GM18498 (cell line): Measurements from ENCODE around the gene CAMKK2.
"Not testable (repeated sequence)": the region's sequence is repeated elsewhere in the genome, so short reads cannot be mapped to it uniquely, and the experiment has no call there.

ENCODE experiments used
- ATAC-seq: cut with Tn5 transposase; IDR thresholded peaks from one replicate; pipeline ENCODE4 v1.9.1; 2021; ENCODE audit warnings: mild to moderate bottlenecking, moderate library complexity; ENCODE audit not compliant: unreplicated experiment

CAMKK2 gene

DNA sequence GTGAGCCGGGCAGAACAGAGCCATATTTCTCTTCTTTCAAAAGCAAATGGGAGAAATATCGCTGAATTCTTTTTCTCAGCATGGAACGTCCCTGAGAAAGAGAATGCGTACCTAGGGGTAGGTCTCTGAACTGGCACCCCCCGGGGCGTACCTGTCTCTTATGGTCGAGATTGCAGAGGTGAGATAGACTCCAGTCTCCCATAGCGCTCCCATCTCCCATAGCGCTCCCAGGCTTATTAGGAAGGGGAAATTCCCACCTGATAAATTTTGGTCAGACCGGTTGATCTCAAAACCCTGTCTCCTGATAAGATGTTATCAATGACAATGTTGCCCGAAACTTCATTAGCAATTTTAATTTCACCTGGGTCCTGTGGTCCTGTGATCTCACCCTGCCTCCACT, 16.0 kb downstream of the CAMKK2 start:
- ATAC-seq: not testable (repeated sequence)

DNA sequence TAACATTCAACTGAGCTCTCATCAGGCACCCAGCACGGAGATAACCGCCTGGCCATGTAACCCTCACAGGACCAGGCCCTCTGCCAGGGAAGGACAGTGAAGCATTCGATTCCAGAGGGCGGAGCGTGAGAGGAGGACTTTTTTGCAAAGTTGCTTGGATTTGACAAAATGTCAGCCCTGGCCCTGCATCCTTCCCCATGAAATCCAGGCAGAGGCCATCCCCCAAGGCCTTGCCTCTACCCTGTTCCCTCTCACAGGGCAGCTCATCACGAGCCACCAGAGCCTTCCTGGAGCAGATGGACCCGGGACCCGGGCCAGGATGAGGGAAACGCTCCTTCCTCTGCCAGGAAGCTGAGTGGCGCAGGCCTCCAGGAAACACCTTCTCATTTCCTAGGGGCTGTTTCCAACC, 17.0 kb downstream of the CAMKK2 start:
- ATAC-seq: no peak

DNA sequence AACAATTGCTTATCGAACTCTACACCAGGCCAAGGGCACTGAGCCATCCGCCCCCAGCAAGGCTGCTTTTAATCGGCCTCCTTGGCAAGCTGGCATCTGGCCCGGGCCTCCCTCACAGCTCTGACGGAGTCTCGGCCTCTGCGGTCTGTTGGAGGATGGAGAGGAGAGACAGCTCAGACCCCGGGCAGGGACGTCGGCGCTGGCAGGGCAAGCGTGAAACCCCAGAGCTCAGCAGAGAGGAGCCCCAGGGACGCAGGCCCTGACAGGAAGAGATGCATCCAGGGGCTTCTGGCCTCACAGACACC, 17.5 kb downstream of the CAMKK2 start:
- ATAC-seq: no peak

DNA sequence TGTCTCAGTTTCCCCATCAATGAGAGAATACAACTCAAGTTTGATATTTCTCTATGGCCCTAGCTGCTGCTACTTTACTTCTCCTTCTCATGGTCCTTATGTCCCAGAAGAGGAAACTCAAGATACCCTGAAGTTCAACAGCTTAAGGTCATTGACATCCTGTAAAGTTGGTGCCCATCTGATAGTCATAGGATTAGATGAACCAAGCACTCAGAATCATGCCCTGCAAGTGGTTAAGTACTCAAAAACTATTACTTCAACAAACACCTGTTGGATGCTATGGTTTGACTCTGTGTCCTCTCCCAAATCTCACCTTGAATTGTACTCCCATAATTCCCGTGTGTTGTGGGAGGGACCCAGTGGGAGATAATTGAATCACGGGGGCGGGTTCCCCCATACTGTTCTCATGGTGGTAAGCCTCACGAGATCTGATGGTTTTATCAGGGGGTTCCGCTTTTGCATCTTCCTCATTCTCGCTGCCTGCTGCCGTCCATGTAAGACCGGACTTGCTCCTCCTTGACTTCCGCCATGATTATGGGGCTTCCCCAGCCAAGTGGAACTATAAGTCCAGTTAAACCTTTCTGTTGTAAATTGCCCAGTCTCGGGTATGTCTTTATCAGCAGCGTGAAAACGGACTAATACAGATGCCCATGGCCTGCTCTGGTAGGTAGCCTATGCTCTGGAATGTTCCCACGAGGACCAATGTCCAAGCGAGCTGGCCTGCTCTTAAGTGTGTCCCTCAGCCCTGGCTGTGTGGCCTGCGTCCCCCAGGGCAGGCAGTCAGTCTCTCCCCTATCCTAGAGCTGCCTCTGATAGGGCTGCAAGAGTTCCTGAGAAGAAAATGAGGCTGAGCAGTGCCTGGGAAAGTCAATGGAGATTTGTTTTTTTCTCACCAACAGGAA, 18.1 kb downstream of the CAMKK2 start:
- ATAC-seq: no peak

DNA sequence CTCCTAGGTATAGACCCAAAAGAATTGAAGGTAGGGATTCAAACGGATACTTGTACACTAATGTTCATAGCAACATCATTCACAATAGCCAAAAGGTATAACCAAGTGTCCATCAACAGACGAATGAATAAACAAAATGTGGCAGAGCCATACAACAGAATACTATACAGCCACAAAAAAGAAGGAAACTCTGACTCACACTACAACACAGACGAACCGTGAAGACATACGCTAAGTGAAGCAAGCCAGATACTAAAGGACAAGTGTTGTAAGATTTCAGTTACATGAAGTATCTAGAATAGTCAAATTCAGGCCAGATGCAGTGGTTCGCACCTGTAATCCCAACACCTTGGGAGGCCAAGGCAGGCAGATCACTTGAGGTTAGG, 19.1 kb downstream of the CAMKK2 start:
- ATAC-seq: no peak

DNA sequence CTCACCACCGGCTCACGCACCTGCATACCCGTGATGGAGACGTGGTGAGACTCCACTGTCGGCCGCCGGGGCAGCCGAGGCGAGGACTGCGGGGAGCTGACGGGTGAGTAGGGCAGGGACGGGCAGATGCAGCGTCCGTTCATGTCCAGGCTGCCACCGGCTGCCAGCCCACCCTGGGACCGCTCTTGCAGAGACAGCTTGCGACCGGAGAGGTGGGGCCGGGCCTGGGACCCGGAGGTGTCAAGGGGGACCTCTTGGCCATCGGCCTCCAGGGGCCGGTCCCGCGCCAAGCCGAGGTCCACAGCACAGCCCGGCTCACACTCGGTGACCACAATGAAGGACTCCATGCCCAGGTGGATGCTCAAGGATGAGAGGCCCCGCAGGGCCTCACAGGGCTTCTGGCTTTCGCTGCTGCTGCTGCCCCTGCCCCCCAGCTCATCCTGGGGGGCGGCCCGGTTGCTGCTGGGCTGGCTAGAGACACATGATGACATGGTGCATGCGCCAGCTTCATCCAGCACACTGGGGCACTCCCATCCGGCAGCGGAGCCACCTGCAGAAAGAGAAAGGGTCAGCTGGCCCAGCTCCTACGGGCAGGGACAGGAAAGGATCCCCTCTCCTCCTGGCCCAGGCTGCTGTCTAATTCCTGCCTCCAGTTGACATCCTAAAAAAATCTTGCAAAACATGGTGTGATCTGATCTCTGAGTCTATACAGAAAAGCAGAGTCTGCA, 22.3 kb downstream of the CAMKK2 start:
- ATAC-seq: no peak

DNA sequence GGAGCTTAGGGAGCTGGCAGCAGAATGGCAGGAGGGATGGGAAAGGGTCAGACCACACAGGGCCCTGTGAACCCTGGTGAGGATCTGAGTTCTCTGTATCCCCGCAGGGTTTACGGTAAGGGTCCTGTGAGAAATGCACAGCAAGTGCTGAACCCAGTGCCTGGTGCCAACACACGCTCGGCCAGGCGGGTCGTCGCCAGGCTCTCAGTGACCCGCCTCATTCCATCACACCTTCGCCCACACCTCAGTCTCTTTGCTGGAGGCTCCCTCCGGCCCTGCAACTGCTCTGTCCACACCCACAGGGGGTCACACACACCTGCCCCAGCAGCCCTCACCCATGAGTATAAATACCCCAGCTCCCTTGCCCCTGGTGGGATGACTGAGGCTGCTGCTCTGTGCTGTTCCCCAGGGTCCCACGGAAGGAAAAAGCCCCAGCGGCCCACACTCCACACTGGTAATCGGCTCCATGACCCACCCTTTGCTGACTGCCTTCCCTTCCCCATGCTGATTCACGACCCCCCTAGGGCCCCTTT, 23.1 kb downstream of the CAMKK2 start:
- no peak for ATAC-seq

DNA sequence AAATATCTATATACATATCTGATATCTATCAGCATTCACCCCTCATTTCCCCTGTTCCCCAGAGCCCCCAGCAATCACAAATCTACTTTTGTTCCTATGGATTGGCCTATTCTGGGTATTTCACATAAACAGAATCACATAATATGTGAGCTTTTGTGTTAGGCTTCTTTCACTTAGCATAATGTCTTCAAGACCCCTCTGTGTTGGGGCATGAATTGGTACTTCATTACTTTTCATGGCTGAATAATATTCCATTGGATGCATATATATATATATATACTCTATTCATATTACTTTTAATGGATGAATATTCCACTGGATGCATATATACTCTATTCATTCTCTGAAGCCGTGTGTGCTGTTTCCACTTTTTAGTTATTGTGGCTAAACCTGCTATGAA, 28.7 kb downstream of the CAMKK2 start:
- no peak for ATAC-seq

DNA sequence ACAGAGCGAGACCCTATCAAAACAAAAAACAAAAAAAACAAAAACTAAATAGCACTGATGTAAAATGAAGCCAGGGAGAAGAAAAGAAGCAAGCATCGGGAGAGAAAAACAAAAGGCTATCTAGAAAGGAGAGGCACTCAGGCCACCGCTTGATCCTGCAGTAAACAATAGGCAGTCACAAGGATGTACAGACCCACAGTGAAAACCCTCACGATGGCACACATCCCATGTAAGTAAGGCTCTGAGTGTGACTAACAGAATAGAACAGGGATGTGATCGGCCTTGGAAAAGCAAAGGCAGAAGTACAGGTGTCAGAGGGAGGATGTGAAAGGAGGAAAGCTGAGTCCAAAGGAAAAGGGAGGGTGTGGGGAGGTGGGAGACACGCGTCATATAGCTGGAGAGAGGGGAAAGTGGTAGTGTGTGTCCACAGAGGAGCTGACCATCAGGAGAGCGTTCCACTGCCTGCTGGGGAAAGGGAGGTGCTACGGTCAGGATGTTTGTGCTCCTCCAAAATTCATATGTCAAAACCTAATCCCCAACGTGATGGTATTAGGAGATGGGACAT, 31.5 kb downstream of the CAMKK2 start:
- no peak for ATAC-seq

DNA sequence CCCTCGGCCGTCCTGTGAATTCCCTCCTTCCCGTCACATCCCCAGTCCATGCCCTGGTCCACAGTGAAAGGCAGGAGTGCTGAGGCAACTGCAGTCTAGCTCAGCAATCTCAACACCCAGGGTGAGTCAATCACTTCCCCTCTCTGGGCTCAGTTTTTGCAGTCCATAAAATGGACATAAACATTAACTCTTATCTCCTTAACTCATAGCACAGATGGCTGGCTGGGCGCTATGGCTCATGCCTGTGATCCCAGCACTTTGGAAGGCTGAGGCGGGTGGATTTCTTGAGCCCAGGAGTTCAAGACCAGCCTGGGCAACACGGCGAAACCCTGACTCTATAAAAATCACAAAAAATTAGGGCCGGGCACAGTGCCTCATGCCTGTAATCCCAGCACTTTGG, 32.4 kb downstream of the CAMKK2 start:
- ATAC-seq: no peak

DNA sequence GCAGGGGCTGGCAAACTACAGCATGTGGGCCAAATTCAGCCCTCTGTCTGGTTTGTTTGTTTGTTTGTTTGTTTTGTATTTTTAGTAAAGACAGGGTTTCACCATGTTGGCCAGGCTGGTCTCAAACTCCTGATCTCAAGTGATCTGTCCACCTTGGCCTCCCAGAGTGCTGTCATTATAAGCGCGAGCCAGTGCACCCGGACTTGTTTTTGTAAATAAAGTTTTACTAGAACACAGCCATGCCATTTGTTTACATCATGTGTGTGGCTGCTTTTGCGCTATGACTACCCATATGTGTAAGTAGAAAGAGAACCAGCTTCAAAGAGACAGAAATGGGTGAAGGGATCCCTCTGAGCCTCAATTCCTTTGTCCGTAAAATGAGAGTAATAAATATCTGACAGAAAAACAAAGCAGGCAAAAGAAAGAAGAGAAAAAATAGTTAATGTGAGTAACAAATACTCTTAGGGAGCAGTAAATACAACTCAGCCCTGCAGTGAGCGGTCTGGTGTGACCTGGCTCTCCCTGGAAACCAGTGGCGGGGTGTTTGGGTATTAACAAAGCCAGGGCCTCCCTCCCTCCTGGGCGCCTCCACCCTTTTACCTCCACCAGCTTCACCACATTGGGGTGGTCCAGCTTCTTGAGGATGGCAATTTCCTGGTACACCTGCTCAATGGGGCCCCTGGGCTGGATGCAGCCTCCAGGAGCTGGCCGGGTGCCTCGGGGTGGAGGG, 33.1 kb downstream of the CAMKK2 start:
- ATAC-seq: no peak

DNA sequence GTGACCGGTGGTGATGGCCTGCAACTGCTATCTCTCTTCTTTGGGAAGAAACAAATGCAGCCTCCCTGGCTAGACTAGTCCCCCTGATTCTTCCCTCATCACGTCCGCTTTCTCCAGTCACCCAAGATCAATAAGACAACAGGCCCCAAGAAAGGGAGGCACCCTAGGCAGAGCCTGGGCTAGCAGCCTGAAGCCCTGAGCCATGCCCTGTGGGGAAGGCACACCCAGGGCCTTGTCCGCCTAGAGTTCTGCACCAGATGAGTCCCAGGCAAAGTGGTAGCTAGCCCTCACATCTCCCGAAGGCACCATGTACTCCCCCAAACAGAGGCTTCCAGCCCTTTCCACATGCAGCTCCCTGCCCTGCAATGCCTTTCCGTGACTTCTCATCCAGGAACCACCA, 35.1 kb downstream of the CAMKK2 start:
- ATAC-seq: no peak

DNA sequence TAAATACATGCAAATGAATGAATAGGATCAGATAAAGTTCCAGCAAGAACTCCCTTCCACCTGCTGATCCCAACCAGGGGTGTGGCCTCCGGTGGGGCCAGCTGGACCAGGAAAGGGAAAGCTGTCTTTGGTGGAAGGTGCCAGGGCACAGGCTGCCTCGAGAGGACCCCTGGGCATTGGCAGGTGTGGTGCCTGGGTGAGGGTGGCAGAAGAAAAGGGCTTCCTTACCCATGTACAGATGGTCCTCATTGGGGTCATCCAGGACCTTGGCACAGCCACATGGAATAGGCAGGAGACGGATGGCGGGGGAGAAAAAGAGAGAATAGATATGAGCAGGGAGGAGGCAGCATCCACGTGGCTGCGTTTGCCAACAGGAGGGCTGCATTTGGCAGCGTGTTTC, 36.4 kb downstream of the CAMKK2 start:
- ATAC-seq: no peak

DNA sequence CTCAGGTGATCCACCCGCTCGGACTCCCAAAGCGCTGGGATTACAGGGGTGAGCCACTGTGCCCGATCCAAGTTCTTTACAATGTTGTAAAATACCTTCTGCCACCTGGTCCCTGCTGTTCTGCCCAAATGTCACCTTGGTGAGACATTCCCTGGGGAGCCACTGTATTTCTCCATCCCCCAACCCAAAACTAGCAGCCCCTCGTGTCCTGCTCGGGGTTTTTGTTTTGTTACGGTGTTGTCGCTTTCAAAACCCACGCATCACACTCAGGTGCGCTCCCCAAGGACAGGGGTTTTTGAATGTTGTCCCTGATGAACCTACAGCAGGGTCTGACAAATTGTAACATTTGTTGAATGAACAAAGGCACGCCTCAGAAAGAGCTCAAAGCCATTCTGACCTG, 37.4 kb downstream of the CAMKK2 start:
- ATAC-seq: no peak

DNA sequence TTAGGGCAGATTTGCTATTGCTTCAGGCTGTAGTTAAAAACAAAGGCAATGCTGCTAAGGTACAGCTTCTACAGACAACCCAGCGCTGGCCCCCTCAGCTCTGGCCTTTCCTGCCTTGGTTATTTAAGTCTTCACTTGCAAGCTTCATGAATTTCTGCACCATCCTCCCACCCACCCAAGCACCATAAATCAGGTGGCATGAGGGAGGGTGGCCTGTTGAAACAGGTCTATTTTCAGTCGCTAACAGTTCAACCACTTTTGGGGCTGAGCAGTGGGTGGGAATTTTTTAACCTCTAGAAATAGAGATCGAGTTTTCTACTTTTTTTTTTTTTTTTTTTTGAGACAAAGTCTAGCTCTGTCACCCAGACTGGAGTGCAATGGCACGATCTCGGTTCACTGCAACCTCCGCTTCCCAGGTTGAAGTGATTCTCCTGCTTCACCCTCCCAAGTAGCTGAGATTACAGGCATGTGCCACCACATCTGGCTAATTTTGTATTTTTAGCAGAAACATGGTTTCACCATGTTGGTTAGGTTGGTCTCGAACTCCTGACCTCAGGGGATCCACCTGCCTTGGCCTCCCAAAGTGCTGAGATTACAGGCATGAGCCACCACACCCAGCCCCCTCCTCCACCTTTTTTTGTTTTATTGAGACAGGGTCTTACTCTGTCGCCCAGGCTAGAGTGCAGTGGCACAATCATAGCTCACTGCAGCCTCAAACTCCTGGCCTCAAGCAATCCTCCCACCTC, 38.6 kb downstream of the CAMKK2 start:
- not testable (repeated sequence) for ATAC-seq

DNA sequence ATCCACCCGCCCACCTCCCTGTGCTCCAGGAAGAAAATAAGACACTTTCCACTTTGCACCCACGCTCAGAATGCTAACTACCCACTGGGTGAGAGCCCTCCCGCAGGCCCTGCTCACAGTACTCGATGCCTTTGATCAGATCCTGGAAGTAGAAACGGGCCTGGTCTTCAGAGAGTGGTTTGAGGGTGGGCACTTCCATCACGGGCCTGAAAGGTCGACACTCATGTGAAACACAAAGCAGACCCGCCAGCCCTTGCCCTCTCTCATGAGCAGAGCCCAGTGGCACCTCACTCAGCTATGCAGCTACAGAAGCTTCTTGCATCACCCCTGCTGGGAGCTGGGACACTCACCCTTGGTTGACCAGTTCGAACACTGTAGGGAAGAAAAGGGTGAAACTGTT, 41.1 kb downstream of the CAMKK2 start:
- no peak for ATAC-seq

DNA sequence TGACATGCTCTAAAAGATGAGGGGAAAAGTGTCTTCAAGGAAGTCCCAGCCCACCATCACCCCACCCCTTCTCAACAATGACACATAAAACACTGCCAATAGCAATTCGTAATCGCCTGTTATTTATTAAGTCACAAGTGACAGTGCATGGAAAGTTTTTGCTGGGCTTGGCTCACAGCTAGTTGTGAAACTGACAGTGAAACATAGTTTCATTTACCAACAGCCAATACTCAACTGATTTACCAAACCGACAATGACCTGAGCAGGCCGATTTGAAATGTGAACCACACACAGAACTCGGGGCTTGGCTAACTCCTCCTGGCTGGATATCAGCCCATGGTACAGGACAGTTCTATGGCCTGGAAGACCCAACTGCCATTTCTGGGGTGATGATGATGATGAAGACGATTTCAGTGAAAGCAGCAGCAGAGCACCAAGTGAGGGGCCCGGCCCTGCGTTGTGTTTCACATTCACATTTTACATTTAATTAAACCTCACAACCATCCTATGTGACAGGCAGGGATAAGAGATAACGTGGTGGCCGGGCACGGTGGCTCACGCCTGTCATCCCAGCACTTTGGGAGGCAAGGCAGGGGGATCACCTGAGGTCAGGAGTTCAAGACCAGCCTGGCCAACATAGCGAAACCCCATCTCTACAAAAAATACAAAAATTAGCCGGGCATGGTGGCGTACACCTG, 42.7 kb downstream of the CAMKK2 start:
- no peak for ATAC-seq

DNA sequence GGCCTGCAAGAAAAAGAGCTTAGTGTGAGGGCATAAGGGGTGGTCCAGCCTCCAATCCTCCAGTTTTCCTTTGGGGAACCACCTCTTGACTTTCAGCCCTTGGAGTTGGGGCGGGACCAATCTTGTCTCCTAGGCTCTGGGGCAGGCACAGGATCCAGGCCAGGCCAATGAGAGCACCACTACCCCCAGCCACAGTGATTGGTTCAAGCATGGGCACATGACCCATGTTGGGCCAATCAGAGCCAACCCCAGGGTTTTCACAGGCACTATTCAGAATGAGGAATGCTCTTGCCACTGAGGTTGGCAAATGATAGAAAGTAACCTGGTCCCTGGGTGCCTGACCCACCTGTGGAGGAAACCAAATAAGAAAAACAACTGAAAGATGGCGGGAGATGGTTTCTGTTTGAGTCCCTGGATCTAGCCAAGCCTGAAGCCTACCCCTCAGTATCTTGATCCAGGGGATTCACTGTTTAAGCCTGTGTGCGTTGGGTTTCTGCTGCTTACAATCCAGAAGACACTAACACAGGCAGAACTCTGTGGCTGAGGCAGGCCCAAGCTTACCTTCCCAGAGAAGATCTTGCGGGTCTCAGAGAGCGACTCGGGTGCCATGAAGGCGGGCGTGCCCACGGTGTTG, 43.7 kb downstream of the CAMKK2 start:
- no peak for ATAC-seq

DNA sequence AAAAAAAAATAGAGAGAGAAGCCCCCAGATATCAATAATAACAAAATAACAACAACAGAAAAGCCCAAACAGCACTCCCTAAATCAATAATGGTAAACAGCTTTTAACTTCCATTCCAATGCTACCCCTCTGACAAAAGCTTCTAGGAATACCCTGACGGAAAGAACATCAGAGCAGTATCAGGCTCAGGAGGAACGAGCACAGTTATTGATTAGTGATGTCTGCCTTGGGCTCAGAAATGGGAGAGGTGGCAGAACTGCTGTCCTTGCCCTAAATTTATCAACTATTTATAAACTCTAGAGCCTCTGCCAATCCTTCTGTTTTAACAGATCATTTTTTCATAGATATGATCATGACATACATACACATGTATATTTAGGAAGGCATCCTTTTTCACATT, 44.7 kb downstream of the CAMKK2 start:
- no peak for ATAC-seq
